Posterior cingulate gyrus (tissue), 11 donors: ENCODE data around the gene PVALB.

Experiments
- DNase-seq, 10 donors: peaks; one replicate each; pipeline versions ENCODE4 v3.0.0 to v3.0.0-alpha.2; 2020 to 2021; ENCODE audit warnings: mixed read lengths in 3 of 10
- intact Hi-C: fragments of 100-400 bp; cut with DNase I; formaldehyde crosslinking; loops from one replicate; pipeline ENCODE4 v1.15.1; 2023

PVALB gene

DNA sequence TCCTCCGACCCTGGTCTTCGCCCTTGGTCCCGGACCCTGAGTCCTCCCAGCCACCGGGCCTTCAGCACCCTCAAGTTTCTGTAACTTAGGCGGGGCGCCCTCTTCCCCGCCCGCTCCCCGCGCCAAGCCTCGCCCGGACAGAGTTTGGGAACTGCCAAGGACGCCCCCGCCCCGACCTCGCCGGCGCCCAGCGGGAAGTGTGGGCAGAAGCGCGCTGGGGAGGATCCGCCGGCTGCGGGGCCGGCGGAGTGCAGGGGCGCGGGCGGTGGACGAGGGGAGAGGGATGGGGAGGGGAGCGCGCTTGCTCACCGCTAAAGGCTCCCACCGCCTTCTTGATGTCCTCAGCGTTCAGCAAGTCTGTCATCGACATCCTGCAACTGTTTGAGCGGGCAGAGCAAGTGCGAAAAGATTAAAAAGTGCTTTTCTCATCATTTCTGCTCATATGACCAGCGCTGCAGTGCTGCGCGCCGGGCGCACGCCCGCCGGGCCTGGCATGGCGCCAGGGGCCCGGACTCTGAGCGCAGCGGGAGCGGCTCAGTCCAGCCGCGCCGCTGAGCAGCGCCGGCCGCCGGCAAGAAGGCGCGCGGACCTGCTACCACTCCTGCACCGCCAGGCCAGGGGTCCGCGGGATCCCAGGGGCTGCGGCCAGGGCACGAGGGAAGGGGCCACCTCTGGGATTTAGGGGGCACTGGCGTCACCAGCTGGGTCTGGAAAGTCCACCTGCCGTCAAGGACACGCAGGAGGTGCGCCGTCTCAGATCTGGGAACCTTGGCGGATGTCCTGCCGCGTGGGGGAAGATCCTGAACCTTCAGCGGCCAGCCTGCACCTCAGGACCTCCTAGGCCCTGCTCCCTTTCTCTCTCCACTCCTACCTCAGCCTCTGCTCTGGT is at the start of gene PVALB:
Gene PVALB (minus strand): TSS at position 400 of the 889 bp plus-strand sequence. CDS start 30 bp downstream, at position 370.
- DNase-seq = peak in 3 of 10 donors; percentile 16 to 86 (median 74)
- intact Hi-C loops = no loop called here

DNA sequence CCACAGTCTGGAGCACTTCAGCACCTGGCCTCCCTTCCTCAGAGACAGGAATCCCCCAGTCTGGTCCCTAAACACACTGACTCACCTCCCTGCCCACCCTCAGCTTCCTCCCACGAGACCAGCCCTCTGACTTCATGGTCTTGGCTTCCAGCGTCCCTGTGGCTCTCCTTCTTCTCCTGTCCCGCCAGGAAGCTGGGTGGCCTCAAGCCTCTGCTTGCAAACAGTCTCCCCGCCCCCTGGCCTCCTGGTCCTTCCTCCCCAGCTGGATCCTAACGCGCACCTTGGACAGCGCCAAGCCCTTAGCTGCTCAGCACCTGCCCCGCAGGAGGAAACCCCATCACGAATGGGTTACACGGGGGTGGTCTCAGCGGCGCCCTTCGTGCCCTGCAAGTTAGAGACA is 48.5 kb upstream of the PVALB start:
- intact Hi-C loops = no loop called here
- peak in 1 of 10 donors; percentile 84 for DNase-seq

GRCh38 chr22:36864454-36865215 is 47.8 kb upstream of the PVALB start:
- intact Hi-C loops = no loop called here
- DNase-seq = no peak

- intact Hi-C loops = no loop called here
- DNase-seq = no peak
These were observed 47.1 kb upstream of the PVALB start for GRCh38 chr22:36863979-36864378.

- DNase-seq = no peak
- intact Hi-C loops = no loop called here
These were observed 46.4 kb upstream of the PVALB start for GRCh38 chr22:36863281-36863680.

DNA sequence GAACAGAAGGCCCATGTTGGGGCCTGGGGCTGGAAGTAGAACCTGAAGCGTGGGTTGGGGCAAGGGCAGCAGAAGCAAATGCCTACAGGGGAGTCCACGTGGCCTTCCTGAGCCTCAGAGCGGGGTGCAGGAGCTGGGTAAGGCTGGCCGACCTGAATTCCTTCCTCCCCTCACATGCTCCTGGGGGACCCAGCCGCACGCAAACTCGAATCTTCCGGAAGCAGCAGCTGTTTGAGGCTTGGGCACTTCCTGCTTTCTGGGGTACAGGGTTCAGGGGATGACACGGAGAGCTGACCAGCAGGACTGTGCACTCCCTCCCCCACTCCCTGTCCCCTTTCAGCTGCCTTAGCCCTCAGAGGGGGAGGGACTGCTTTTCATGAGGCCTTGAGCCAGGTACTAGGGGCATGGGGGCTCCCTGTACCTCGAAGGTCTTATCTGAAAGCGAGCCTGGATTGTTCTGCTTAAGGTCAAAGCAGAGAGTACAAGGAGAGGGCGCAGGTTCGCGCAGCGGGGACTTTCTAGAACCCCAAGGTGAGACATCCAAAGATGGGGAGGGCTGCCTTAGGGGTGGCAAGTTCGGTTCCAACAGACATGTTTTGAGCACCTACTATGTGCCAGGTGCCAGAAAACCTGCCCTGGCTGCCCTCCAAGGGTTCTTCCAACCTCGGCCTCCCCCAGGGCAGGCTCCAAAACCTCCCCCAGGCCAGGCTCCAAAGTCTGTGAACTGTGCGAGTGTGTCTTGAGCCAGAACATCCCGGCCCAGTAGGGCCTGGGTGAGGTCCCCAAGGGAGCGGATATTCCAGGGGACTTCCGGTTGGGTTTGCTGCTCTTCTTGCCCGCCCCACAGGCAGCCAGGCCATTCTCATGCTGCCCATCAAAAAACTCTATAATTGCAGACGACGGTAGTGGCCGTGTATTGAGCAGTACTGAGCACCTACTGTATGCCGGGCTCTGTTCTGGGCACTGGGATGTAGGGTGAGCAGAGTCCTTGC is 45.7 kb upstream of the PVALB start:
- peak in 3 of 10 donors; percentile 10 to 88 (median 25) for DNase-seq
- intact Hi-C loops = no loop called here

- intact Hi-C loops = no loop called here
- DNase-seq = peak in 6 of 10 donors; percentile 21 to 87 (median 41)
These were observed 44.2 kb upstream of the PVALB start, which contains the start of gene NCF4 for GRCh38 chr22:36860821-36861659. Gene NCF4, plus strand, starts transcription at chr22:36861006. Its CDS starts 166 bp downstream, at chr22:36861172.

DNA sequence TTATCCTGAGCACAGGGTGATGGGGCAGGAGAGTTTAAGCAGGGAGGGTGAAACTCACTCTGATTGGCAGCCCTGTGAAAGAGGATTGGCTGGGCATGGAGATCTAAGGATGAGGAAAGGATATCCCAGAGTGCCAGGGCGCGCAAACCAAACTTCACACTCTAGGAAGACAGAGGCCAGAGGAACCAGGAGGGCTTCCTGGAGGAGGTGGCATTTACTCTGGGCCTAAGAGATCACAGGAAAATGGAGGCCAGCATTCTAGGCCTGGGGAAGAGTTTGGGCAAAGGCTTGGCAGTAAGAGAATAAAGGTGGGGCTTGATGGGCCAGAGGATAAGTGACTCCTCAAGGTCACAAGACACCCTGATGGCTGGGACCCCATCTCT is 43.6 kb upstream of the PVALB start:
- intact Hi-C loops = no loop called here
- DNase-seq = no peak

DNA sequence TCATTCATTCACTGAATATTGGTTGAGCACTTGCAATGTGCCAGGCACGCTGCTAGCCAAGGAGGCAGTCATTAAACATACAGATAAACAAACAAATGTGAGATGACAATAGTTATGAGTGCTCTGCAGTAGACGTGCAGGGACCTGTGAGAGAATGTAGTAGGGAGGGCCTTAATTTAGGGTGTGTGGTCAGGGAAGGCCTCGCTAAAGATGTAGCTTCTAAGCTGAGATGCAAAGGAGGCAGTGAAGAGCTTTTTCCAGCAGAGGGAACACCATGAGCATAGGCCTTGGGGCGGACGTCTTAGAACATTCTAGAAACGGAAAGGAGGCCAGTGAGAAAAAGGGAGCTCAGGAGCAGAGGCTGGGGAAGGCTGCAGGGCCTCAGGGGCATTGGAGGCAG is 43.2 kb upstream of the PVALB start:
- intact Hi-C loops = no loop called here
- DNase-seq = no peak

GRCh38 chr22:36858966-36859365 is 42.1 kb upstream of the PVALB start:
- no peak for DNase-seq
- intact Hi-C loops = loop anchor here (5.0 kb wide), 1 partner anchor 77 kb away; no protein-coding TSS in a partner anchor

- peak in 1 of 10 donors; percentile 35 for DNase-seq
These were observed 41.3 kb upstream of the PVALB start for GRCh38 chr22:36858156-36858555.

GRCh38 chr22:36856792-36857135 is 39.9 kb upstream of the PVALB start:
- no peak for DNase-seq
- intact Hi-C loops = loop anchor here (1.0 to 5.0 kb wide), 3 partner anchors 74 to 310 kb away; no protein-coding TSS in a partner anchor

More at GRCh38 chr22:36858156-36858555, 41.3 kb upstream of the PVALB start:
- intact Hi-C loops = loop anchor here (5.0 kb wide), 1 partner anchor 76 kb away; no protein-coding TSS in a partner anchor

- peak; percentile 80 to 99 (median 94) for DNase-seq
- intact Hi-C loops = loop anchor here (1.0 to 5.0 kb wide), 3 partner anchors 74 to 310 kb away; no protein-coding TSS in a partner anchor
These were observed 39.4 kb upstream of the PVALB start for GRCh38 chr22:36856121-36856791.

GRCh38 chr22:36855478-36855877 is 38.6 kb upstream of the PVALB start:
- intact Hi-C loops = loop anchor here (5.0 kb wide), 1 partner anchor 73 kb away; no protein-coding TSS in a partner anchor
- no peak for DNase-seq

GRCh38 chr22:36853407-36854099 is 36.7 kb upstream of the PVALB start:
- DNase-seq = peak in 8 of 10 donors; percentile 29 to 93 (median 54)
- intact Hi-C loops = no loop called here

GRCh38 chr22:36852056-36852973 is 35.5 kb upstream of the PVALB start:
- no peak for DNase-seq

DNA sequence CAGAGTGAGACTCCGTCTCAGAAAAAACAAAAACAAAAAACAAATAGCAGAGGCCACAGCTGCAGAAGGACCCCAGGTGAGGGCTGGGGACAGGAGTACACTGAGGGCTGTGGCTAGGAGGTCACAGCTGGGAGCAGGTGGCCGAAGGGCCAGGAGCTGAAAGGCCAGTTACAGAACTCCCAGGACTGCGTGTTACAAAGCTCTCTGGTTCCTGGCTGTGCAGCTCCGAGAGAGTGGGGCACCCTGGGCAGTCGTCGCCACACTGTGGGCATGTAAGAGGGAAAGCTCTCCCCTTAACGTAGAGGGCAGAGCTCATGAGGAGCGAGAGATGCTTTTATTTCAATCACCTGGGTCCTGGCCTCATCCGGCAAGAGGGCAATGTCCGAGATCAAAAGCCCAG is 33.8 kb upstream of the PVALB start:
- intact Hi-C loops = no loop called here
- no peak for DNase-seq

More at GRCh38 chr22:36852056-36852973, 35.5 kb upstream of the PVALB start:
- intact Hi-C loops = no loop called here
